RWPE2 (cell line): ENCODE measurements around the gene SDHB.

Experiments used
- ATAC-seq: fragments of 200-7000 bp; cut with Tn5 transposase; 3 replicates; pipeline ENCODE4 v1.9.1; 2021; ENCODE audit warnings: low read depth
- DNase-seq: peaks from one replicate; pipeline ENCODE4 v3.0.0-alpha.2; 2020; ENCODE audit warnings: low spot score
- H3K27ac ChIP-seq: fragments of 450-650 bp; 2 replicates; pipeline ENCODE4 v1.5.1; 2017; ENCODE audit warnings: mild to moderate bottlenecking; ENCODE audit not compliant: poor library complexity, severe bottlenecking
- H3K27me3 ChIP-seq: fragments of 250-450 bp; sonication (Bioruptor Pico); 2 replicates; pipeline ENCODE4 v1.5.1; 2021; ENCODE audit warnings: mild to moderate bottlenecking, moderate library complexity; ENCODE audit not compliant: insufficient read depth, poor library complexity, severe bottlenecking
- H3K36me3 ChIP-seq: fragments of 250-450 bp; sonication (Bioruptor Pico); 2 replicates; pipeline ENCODE4 v1.5.1; 2020; ENCODE audit warnings: low read depth, mild to moderate bottlenecking, moderate library complexity
- H3K4me1 ChIP-seq: fragments of 250-450 bp; sonication (Bioruptor Pico); 2 replicates; pipeline ENCODE4 v1.5.1; 2021; ENCODE audit warnings: mild to moderate bottlenecking, moderate library complexity; ENCODE audit not compliant: insufficient read depth, poor library complexity, severe bottlenecking
- H3K4me3 ChIP-seq: fragments of 250-450 bp; sonication (Bioruptor Pico); 2 replicates; pipeline ENCODE4 v1.5.1; 2021; ENCODE audit warnings: mild to moderate bottlenecking, moderate library complexity; ENCODE audit not compliant: severe bottlenecking
- H3K9me3 ChIP-seq: fragments of 250-450 bp; sonication (Bioruptor Pico); 2 replicates; pipeline ENCODE4 v1.5.1; 2021; ENCODE audit warnings: mild to moderate bottlenecking, moderate library complexity; ENCODE audit not compliant: severe bottlenecking
- CTCF ChIP-seq: fragments of 450-650 bp; IDR thresholded peaks from one replicate; pipeline ENCODE4 v1.5.1; 2017; ENCODE audit warnings: mild to moderate bottlenecking, moderate library complexity; ENCODE audit not compliant: poor library complexity, severe bottlenecking

Gene SDHB

GRCh38 chr1:16991571-16991970, 62.3 kb downstream of the SDHB start:
- Histone ChIP-seq H3K4me1 (no peaks in the 10 kb centered on the region), H3K27me3 (no peaks in the 10 kb centered on the region), H3K36me3 (no peaks in the 10 kb centered on the region; the same call in 1 of the 2 replicates), H3K4me3 (no peak overlapping the region), H3K27ac (no peak overlapping the region), H3K9me3 (no peaks in the 10 kb centered on the region)
- ATAC-seq (no peak), DNase-seq (peak; percentile 64)
- TF ChIP-seq CTCF, result no peak

- no peaks in the 10 kb centered on the region for H3K4me1 ChIP-seq
- no peak for TF ChIP-seq CTCF
- H3K27ac ChIP-seq, result no peak overlapping the region
- no peaks in the 10 kb centered on the region; the same call in 1 of the 2 replicates for H3K36me3 ChIP-seq
- no peaks in the 10 kb centered on the region for H3K27me3 ChIP-seq
- ATAC-seq (no peak), DNase-seq (peak; percentile 62)
- no peak overlapping the region for H3K4me3 ChIP-seq
- H3K9me3 ChIP-seq, result no peaks in the 10 kb centered on the region
Observed at GRCh38 chr1:16989676-16990391, 64.0 kb downstream of the SDHB start.

DNA sequence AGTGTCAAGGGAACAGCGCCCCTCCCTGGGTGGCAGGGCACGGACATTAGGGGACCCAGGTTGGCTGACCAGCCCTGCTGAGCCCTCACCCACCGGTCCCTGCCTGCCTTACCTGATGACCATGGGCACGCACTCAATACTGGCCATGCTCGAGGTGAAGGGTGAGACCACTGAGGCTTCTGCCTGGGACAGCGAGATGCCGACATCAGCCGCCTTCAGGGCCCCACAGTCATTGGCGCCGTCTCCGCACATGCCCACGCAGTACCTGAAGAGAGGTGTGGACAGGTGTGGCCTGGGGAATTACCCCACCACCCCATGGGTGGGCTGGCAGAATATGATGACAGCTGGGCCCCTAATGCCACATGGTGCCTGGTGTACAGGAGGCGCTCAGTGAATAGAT, 65.6 kb downstream of the SDHB start:
- no peak overlapping the region for H3K27ac ChIP-seq
- no peaks in the 10 kb centered on the region; the same call in 1 of the 2 replicates for H3K36me3 ChIP-seq
- no peaks in the 10 kb centered on the region for H3K9me3 ChIP-seq
- no peak for TF ChIP-seq CTCF
- H3K27me3 ChIP-seq, result no peaks in the 10 kb centered on the region
- H3K4me1 ChIP-seq, result peaks cover 3% of the 10 kb centered on the region
- DNase-seq (peak; percentile 57), ATAC-seq (no peak)
- no peak overlapping the region for H3K4me3 ChIP-seq

- no peak overlapping the region for H3K27ac ChIP-seq
- ATAC-seq, result no peak
- no peaks in the 10 kb centered on the region for H3K27me3 ChIP-seq
- no peaks in the 10 kb centered on the region for H3K9me3 ChIP-seq
- H3K4me1 ChIP-seq, result peaks cover 3% of the 10 kb centered on the region
- peak; percentile 52 for DNase-seq
- no peak overlapping the region for H3K4me3 ChIP-seq
- peak; percentile 38 for TF ChIP-seq CTCF
- no peaks in the 10 kb centered on the region; the same call in 1 of the 2 replicates for H3K36me3 ChIP-seq
Observed at GRCh38 chr1:16986962-16987361, 66.9 kb downstream of the SDHB start.

- Histone ChIP-seq H3K27ac (no peak overlapping the region), H3K4me1 (peaks cover 6% of the 10 kb centered on the region), H3K36me3 (no peaks in the 10 kb centered on the region; the same call in 1 of the 2 replicates), H3K9me3 (no peaks in the 10 kb centered on the region), H3K4me3 (no peak overlapping the region), H3K27me3 (no peaks in the 10 kb centered on the region)
- DNase-seq, result peak; percentile 56
- no peak for ATAC-seq
- no peak for TF ChIP-seq CTCF
Observed at GRCh38 chr1:16986560-16986959, 67.3 kb downstream of the SDHB start.
